ENCODE results near the gene NFATC3. TPM values are rescaled to one million over a fixed set of nuclear protein-coding genes. Genes with fewer than 3 reads are reported as not detected.

The NFATC3 gene
- total and polyA plus RNA-seq, 2 donors (not counting 1 experiment from before 2014, with no cell fraction given), result 33.4 to 115 TPM

DNA sequence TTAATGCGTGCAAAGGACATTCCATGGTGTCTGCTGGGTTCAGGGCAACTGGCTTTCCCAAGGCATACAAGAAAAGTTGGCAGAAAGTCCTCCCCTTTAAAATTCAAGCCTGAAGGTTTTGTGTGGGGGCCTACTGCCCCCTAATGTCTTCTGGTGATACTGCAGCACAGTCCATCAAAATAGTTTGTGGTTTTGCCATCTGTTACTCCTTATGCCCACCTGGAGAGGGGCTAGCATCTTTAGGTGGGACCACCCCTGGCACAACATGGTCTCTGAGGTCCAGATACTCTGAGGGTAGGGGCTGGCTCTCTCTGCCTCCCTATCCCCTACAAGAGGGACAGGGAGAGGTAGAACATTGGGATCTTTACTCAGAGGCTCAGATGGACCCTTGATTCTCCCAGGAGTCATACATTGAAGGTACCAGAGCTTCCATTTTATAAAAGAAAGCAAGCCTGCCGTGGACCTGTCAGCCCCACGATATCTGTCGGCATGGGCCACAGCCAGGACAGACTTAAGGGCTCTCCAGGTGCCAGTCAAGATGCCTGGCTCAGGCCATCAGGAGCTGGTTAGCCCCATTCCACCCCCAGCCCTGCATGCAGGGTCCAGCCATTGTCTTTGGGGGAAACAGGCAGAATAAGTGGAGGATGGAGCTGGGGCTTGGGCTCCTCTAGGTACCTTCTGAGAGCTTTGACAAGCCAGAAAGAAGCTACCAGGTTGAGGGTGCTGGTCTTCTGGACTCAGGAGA is 144.4 kb downstream of the NFATC3 start:
- peak overlapping the region; percentile 82 for H3K27ac Mint-ChIP-seq
- no peak overlapping the region for H2AFZ ChIP-seq (ENCODE audit: insufficient read depth, low read depth, low read length, poor library complexity, severe bottlenecking)
- H3K36me3 ChIP-seq (replicated peaks in 1 of 2; ENCODE audit: control extremely low read depth in 1 of 2, control insufficient read depth in 1 of 2, extremely low read depth in 1 of 2, insufficient read depth in 2 of 2, low read length in 1 of 2), result peaks cover 18 to 33% of the 10 kb centered on the region in 2 experiments
- H3K9me3 Mint-ChIP-seq (ENCODE audit: insufficient read depth), result no peaks in the 10 kb centered on the region
- no peak overlapping the region for H3K9ac ChIP-seq (ENCODE audit: low read length)
- ChIA-PET CTCF (interaction anchor here (0.5 to 7.1 kb wide), 23 partner anchors 9 to 414 kb away, joined by 3 to 62 read pairs (median 4); partner anchors contain the start of genes NFATC3, NRN1L and PSMB10), POLR2A (interaction anchor here (1.0 kb wide), 1 partner anchor 156 kb away, joined by 3 read pairs; no protein-coding TSS in a partner anchor)
- peaks cover 46% of the 10 kb centered on the region for H3K4me1 Mint-ChIP-seq
- peak; percentile 53 for ATAC-seq (ENCODE audit: low read depth)
- H3K4me3 ChIP-seq (ENCODE audit: control extremely low read depth in 1 of 5, extremely low read depth in 1 of 5, insufficient read depth in 1 of 5, low read depth in 2 of 5, low read length in 4 of 5), result no peak overlapping the region
- 89% methylated on average over 4 of the region's 4 CpGs for WGBS (ENCODE audit: insufficient coverage)
- H3K4me1 ChIP-seq (ENCODE audit: control insufficient read depth in 2 of 2, insufficient read depth in 2 of 2, low read length in 2 of 2), result peaks cover 27 to 28% of the 10 kb centered on the region in 2 donors
- TF ChIP-seq, protein P1, sequence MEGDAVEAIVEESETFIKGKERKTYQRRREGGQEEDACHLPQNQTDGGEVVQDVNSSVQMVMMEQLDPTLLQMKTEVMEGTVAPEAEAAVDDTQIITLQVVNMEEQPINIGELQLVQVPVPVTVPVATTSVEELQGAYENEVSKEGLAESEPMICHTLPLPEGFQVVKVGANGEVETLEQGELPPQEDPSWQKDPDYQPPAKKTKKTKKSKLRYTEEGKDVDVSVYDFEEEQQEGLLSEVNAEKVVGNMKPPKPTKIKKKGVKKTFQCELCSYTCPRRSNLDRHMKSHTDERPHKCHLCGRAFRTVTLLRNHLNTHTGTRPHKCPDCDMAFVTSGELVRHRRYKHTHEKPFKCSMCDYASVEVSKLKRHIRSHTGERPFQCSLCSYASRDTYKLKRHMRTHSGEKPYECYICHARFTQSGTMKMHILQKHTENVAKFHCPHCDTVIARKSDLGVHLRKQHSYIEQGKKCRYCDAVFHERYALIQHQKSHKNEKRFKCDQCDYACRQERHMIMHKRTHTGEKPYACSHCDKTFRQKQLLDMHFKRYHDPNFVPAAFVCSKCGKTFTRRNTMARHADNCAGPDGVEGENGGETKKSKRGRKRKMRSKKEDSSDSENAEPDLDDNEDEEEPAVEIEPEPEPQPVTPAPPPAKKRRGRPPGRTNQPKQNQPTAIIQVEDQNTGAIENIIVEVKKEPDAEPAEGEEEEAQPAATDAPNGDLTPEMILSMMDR (IDR thresholded peaks at IDR 0.05), result peak; percentile 96
- TF ChIP-seq EZH2 (IDR thresholded peaks at IDR 0.05; ENCODE audit: borderline replicate concordance, insufficient read depth, low read depth, low read length, poor library complexity, severe bottlenecking), result no peak
- intact Hi-C loops (cut with micrococcal nuclease), result loop anchor here (1.0 to 10.0 kb wide), 4 partner anchors 135 to 346 kb away; partner anchors contain the start of gene SLC12A4
- H3K4me3 Mint-ChIP-seq, result no peak overlapping the region
- H3K27me3 ChIP-seq (replicated peaks in 1 of 4; ENCODE audit: control extremely low read depth in 1 of 4, control insufficient read depth in 3 of 4, insufficient read depth in 4 of 4, low read length in 3 of 4), result no peaks in the 10 kb centered on the region
- H3K27me3 Mint-ChIP-seq, result no peaks in the 10 kb centered on the region
- H3K27ac ChIP-seq (ENCODE audit: low read length in 2 of 2), result no peak overlapping the region
- H3K79me2 ChIP-seq (ENCODE audit: control insufficient read depth, insufficient read depth, low read length), result peaks cover 16% of the 10 kb centered on the region
- H4K20me1 ChIP-seq (ENCODE audit: control insufficient read depth, insufficient read depth, low read length, poor library complexity, severe bottlenecking), result peaks cover 32% of the 10 kb centered on the region
- no peaks in the 10 kb centered on the region for H3K9me3 ChIP-seq (ENCODE audit: control extremely low read depth in 1 of 3, control insufficient read depth in 2 of 3, insufficient read depth in 1 of 3, low read length in 2 of 3)
- no peak overlapping the region for H3K4me2 ChIP-seq (replicated peaks; ENCODE audit: low read depth, low read length, poor library complexity, severe bottlenecking)
- peak; percentile 70 for DNase-seq

DNA sequence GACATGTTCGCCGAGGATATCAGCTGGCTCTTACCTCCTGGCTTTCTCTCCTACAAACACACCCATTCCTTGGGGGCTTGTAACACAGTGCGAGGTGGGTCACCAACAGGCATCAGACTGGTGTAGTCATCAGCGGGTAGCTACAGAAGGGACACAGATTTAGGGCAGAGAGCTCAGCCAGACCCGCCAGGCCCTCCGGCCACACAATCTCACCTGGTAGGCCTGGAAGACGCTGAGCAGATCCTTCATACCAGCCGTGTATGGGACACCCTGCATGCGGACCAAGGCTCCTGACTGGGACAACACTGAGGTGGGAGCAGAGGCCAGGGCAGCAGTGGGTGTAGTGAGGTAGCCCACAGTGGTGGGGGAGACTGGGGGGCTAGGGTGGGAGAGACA is 145.0 kb downstream of the NFATC3 start:
- Histone ChIP-seq H4K20me1 (ENCODE audit: control insufficient read depth, insufficient read depth, low read length, poor library complexity, severe bottlenecking) (peaks cover 32% of the 10 kb centered on the region), H3K9me3 (ENCODE audit: control extremely low read depth in 1 of 3, control insufficient read depth in 2 of 3, insufficient read depth in 1 of 3, low read length in 2 of 3) (no peaks in the 10 kb centered on the region), H3K27me3 (replicated peaks in 1 of 4; ENCODE audit: control extremely low read depth in 1 of 4, control insufficient read depth in 3 of 4, insufficient read depth in 4 of 4, low read length in 3 of 4) (no peaks in the 10 kb centered on the region), H3K4me1 (ENCODE audit: control insufficient read depth in 2 of 2, insufficient read depth in 2 of 2, low read length in 2 of 2) (peaks cover 27 to 29% of the 10 kb centered on the region in 2 donors), H3K79me2 (ENCODE audit: control insufficient read depth, insufficient read depth, low read length) (peaks cover 16% of the 10 kb centered on the region), H3K9ac (ENCODE audit: low read length) (no peak overlapping the region), H3K27ac (ENCODE audit: low read length in 2 of 2) (no peak overlapping the region), H3K4me3 (ENCODE audit: control extremely low read depth in 1 of 5, extremely low read depth in 1 of 5, insufficient read depth in 1 of 5, low read depth in 2 of 5, low read length in 4 of 5) (no peak overlapping the region), H3K4me2 (replicated peaks; ENCODE audit: low read depth, low read length, poor library complexity, severe bottlenecking) (no peak overlapping the region), H3K36me3 (replicated peaks in 1 of 2; ENCODE audit: control extremely low read depth in 1 of 2, control insufficient read depth in 1 of 2, extremely low read depth in 1 of 2, insufficient read depth in 2 of 2, low read length in 1 of 2) (peaks cover 18 to 31% of the 10 kb centered on the region in 2 experiments), H2AFZ (ENCODE audit: insufficient read depth, low read depth, low read length, poor library complexity, severe bottlenecking) (no peak overlapping the region)
- ATAC-seq (ENCODE audit: low read depth) (no peak), DNase-seq (no peak)
- 97% methylated on average over 9 of the region's 9 CpGs for WGBS (ENCODE audit: insufficient coverage)
- peaks cover 49% of the 10 kb centered on the region for H3K4me1 Mint-ChIP-seq
- no peak overlapping the region for H3K27ac Mint-ChIP-seq
- H3K9me3 Mint-ChIP-seq (ENCODE audit: insufficient read depth), result no peaks in the 10 kb centered on the region
- H3K4me3 Mint-ChIP-seq, result no peak overlapping the region
- H3K27me3 Mint-ChIP-seq, result no peaks in the 10 kb centered on the region
- TF ChIP-seq, protein P1 (IDR thresholded peaks at IDR 0.05), result no peak
- no peak for TF ChIP-seq EZH2 (IDR thresholded peaks at IDR 0.05; ENCODE audit: borderline replicate concordance, insufficient read depth, low read depth, low read length, poor library complexity, severe bottlenecking)
- ChIA-PET POLR2A (interaction anchor here (1.0 kb wide), 1 partner anchor 156 kb away, joined by 3 read pairs; no protein-coding TSS in a partner anchor), CTCF (interaction anchor here (0.5 to 7.1 kb wide), 24 partner anchors 8 to 414 kb away, joined by 3 to 62 read pairs (median 4); partner anchors contain the start of genes NFATC3, NRN1L and PSMB10)
- intact Hi-C loops (cut with micrococcal nuclease), result no loop called here

All from B cell (primary cell).